GM18858 (cell line): ENCODE data around the gene C14orf180.

Source experiments
- ATAC-seq: cut with Tn5 transposase; IDR thresholded peaks from one replicate; pipeline ENCODE4 v1.9.1; 2021; ENCODE audit not compliant: unreplicated experiment

The C14orf180 gene

DNA sequence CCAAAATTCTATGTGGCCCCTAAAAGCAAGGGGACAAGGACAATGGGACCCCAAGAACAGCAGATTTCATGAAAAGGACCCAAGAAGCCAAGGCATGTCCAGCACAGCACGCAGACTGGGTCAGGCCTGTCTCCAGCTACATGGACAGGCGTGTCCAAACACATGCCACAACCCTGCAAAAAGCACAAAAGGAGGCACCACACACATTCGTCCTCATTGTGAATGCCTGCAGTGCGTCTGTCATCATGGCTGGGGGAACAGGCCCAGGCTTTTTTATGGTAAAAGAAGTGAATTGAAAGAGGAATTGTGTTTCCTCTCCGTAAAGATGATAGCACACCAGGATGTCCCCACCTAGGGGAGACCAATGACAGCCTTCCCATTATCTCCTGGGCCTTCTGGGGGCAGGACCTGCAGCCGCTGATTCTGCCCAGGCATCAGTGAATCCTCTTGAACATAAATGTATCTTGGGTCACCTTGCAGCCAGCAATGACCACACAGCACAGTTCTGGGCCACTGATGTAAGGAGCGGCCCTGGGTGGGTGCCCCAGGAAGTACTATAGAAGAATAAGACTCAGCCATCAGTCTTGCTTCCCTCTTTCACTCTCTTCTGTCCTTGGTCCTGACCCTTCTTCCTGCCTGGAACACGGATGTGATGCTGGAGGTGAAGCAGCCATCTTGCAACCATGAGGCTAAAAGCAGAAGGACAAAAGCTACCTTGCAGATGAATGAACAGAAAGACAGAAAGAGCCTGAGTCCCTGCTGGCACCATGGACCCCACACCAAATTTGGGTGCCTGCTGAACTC, 29.8 kb upstream of the C14orf180 start:
- no peak for ATAC-seq

DNA sequence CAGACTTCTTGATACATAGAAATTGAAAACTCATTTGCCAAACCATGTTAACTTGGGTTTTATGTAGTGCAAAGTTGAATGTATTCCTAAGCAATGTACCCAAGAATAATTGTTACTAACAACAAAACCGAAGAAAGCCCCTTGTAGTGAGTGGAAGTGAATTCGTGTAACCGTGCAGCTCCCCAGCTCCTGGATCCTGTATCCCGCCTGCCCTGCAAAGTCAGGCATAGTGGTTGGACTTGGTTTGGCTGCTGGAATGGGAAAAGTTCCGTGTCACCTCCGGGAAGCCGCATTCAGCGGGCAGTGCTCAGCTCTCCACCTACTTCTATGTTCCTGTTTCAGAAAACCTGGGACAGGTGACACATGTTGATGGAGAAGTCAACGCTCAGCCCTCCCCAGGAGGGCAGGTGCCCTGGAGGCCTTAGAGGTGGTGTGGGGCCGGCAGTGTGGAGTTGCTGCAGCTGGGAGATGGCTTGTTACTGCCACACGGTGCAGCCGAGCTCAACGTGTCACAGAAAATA, 29.2 kb upstream of the C14orf180 start:
- no peak for ATAC-seq

DNA sequence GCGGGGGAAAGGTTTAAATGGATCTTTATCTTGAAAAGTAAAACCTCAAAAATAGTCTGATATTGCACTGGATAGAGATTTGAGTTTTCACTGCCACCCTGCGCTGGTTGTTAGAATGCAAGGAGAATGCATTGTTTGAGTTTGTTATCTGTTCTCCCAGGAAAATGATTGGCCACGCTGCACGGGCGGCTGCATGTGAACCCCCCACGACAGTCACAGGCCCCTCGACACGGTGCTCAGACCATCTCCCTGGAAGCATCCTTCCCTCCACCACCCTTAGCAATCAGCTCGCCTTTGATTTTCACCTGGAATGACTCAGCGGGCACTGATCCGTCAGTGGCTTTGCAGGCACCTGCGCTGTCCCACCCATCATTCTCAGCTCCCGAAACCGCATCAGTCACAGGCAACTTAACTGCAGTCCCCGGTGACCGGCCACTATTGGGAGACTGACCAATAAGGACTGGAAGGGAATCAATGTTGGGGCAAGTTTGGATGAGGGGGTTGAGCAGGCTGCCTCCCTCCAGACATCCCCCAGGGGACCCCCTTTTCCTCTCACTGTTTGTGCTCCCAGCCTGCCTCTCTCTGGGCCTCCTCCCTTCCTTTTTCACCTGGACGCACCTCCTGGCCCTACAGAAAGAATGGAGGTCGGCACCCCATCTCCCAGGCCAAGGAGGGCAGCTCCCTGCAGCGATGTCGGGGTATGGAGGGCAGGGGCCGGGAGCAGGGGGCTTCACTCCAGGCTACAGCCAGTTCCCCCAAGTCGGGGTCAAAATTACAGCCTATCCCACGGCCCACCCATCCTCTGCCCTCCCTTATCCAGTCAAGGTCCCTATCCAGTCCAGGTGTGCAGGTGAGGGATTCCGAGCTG, 28.5 kb upstream of the C14orf180 start:
- no peak for ATAC-seq

DNA sequence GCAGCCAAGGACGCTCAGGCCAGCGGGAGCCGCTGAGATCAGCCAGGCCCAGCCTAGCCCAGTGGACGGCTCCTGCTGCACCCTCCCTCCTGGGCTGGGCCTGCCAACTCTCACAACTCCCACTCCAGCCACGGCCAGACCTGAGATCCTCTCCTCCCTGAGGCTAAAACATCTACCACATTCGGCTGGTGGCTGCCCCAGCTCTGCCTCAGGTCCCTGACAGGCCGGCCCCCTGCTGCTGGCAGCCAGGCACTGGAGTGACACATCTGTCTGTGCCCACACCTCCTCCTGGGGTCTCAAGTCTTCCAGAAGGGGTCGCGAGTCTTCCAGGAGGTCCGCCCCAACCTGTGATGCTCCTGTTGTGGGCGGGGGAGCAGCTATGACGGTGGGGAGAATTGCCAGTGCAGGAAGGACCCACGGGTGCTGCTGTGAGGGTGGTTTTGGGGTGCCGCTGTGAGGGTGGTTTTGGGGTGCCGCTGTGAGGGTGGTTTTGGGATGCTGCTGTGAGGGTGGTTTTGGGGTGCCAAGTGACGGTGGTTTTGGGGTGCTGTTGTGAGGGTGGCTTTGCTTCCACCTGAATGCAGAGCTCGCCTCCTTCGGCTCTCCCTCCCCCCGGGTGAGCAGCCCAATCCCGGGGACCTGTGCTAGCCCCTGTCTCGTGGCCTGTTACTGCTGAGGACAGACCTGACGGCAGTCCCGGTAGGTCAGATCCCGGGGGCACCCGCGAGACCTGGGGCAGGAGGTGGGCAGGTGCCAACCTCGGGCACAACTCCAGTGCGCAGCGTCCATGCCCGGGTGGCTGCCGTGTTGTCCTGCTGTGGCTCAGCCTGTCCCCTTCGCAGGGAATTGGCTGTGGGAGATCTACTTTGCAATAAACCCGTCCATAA, 27.5 kb upstream of the C14orf180 start:
- ATAC-seq, result no peak

DNA sequence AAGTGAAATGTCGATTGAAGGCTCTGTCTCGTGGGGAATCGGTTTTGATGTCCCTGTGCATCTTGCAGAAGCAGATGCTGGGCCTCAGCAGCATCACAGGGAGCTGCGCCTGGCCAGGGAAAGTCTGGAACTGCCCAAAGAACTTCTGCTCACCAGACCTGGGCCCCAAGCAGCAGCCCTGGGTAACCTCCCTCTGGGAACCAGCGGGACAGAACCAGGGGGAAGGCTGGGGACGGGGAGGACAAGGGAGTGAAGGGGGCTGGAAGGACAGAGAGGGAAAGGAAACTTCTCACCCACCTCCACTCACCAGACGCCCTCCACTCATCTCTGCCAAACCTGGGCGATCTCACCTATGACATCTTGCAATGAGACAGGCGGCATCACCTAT, 26.8 kb upstream of the C14orf180 start:
- ATAC-seq, result no peak

DNA sequence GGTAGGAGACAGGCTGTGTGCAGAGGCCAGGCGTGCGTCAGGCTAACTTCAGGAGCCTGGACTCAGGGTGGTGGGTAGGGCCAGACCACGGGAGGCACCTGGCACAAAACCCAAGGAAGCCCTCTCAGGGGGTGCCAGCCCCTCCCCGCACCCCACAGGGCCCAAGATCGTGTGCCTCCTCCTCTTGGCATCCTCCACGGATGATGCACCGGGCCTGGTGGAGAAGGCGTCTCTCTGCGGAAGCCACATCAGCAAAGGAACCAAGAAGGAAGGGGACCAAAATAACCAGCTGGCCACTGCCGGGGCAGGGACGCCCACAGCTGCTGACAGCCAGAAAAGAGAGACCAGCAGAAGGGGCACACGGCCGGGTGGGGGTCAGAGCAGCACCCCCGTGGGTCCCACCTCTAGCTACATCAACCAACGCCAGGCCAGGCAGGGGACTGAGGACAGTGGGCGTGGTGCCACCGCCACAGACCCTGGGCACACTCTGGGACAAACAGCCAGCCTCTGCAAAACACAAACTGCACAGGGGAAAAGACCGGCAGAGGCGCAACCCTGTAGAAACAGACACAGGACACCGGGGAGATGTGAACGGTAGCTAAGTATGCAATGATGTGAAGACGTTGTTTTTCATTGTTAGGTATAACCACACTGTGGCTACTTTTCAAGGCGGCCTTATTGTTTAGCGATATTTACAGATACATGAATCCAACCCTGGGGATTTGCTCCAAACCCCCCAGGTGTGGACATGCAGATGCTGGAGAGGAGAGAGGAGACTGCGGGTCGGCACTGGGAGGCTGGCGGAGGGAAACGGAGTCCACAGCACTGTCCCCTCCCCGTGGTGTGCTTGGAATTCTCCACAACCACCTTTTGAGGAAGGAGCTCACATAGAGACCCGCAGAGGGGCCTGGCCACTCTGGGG, 26.1 kb upstream of the C14orf180 start:
- no peak for ATAC-seq

DNA sequence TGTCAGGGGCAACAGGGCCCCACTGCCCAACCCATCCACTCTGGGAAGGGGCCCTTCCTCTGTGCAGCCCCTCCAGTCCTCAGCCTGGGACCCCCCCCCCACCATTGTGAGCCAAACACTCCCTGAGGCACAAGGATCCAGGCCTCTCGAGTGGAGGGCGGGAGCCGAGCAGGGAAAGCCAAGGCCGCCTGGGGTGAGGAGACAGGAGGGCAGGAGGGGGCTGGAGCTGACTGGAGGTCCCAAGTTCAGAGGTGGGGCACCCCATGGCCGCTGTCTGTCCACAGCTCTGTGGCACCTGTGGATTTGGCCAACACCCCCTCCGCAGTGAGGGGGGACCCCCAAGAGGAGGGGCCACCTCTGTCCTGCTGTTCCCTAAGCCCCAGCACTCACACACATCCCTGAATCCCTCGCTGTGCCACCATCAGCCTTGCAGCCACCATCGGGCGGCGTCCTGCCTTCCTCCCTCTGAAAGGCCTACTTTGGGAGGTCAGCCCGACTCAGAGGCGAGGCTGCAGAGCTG, 25.4 kb upstream of the C14orf180 start:
- no peak for ATAC-seq

DNA sequence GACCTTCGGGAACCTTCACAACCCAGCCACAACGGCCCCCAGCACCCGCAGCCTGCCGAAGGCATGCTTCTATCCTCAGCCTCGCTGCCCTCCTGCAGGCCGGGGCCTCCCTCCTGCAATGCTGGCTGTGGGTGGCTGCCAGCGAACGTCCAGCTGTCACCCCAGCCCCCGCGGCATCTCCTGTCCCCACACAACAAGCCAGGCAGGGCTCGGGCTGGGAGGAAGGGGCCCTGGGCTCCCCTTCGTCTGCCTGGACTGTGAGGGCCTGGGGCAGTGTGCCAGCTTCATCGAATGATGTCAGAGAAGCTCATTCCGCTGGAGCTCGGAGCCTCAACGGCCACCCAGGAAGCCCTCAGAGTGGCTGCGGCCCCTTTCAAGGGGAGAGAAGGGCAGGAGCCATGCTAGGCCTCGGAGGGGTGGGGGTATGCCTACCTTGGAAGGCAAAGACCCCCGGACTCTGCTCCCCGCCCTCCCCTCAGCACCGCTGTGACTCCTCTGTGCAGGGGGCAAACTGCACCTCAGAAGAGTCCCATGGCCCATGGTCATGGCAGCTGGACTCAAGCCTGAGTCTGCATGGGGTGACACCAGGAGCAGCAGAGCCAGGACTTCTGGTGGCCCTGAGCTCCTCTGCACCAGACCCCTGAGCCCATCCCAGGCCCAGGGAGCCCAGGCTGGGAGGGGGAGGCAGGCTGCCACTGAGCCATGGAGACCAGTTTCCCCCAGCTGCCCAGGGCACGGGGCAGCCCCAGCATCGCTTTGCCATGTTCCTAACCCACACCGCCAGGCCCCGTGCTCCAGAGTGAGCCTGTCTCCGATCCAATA, 24.7 kb upstream of the C14orf180 start:
- no peak for ATAC-seq

DNA sequence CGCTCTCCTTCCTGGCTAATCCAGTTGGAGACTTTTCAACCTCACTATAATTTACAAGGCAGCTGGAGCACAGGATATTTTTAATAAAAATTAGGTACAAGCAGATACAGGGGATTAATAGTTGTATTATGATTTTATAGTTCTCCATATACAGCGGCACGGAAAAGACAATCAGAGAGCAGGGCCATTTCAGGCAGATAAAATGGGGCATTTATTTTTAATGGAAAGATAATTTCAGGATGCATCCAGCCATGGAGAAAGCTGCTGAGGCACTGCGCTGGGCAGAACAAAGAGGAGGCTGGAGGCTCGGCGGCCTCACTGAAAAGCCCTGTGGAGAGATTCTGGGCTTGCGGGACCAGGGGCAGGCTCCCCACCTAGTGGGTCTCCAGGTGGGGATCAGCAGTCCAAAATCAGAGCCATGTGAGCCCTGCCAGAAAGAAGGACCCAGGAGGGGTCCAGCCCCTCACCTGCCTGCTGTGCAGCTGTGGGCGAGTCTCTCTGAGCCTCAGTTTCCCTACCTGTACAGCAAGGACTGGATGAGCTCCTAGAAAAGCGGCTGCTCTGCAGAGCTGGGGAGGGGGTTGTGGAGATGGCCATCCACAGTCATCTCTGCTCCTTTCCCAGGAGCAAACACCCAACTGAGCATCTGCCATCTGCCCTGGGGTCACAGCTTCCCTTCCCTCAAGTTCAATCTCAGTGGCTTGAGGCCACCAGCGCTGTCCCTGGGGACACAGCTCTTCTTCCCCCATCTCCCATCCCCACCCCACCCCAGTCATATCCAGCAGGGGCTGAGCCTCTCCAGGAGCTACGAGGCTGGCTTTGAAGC, 23.9 kb upstream of the C14orf180 start:
- no peak for ATAC-seq

DNA sequence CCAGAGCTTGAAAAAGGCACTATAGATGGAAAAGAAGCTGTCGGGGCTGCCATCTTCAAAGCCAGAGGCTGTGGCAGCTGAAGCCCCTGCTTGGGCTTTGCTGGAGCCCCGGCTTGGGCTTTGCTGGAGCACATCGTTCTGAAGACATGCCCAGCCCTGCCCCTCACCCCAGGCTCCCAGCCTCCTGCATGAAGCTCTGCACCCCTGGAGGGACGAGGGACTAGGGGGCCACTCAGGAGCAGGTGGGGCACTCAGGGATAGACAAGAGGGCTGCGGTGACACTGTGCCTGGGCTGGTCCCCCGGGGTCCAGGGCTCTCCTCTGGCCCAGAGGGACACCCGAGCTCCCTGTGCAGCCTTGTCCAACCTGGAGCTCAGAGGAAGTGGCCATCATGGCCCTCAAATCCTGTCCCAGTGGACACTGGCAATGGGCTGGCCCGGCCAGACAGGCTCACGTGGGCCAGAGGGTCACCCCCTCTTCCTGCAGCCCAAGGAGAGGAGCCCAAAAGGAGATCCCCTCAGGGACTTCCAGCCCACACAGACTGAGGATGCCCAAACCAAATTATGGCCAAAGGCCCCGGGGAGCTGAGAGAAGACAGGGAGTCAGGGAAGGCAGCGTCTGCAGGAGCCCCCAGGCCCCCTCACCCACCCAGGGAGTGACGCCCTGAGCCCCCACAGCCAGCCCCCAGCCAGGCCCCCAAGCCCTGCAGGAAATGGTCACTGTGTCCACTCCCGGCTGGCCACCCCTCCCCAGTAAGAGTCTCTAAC, 23.1 kb upstream of the C14orf180 start:
- no peak for ATAC-seq

DNA sequence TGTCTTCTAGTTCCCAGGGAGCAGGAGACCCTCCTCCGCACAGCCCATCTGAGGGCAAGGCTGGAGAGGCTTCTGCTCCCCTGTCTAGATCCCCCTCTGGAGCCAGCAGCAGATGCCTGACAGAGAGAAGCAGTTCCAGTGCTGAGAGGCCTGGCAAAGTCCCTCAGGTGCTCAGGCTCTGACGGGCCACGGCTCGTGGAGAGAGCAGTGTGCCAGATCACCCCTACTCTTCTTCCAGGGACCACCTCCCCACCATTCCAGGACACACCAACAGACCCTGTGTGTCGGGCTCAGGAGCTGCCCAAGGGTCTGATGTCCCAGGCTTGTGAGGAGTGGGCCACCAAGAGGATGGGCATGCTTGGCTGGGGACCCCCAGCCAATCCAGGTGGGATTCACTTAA, 22.5 kb upstream of the C14orf180 start:
- ATAC-seq, result no peak

DNA sequence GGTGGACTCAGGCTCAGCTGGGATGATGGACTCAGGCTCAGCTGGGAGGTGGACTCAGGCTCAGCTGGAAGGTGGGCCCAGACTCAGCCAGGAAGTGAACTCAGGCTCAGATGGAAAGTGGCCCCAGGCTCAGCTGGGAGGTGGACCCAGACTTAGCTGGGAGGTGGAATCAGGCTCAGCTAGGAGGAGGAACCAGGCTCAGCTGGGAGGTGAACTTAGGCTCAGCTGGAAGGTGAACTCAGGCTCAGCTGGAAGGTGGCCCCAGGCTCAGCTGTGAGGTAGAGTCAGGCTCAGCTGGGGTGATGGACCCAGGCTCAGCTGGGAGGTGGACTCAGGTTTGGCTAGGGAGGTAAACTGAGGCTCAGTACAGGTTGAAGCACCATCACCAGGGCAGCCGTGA, 21.8 kb upstream of the C14orf180 start:
- ATAC-seq, result no peak

DNA sequence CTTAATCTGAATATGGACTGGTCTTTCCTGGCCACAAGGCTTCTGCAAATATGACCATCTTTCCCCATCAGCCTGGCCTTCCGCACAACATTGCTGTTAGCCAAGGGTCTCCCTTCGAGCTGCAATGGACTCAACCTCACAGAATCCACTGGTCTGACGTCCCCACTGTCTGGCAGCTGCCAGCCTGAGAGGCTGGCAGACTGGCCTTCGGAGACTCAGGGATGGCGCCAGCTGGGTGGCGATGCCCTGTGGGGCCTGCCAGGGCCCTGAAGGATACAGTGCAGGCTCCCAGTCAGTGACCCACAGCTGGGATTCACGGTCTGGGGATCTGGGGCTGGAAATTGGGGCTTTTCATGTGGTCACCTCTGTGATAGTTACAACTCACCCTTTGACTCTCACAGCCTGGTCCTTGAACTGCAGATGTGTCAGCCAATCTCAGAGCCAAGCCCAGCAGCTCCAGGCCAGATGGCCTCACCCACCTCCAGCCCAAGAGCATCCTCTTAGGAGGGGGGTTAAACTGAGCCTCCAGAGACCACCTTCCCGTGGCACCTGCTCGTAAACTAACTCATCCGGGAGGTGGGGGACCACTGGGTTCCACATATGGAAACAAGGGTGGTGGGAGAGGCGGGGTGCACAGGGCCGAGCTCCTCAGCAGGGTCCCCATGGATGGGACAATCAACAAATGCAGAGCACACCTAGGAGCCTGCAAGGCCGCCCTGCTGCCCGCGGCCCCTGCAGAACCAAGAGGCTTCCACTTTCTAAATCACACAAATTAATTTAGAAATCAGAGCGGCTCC, 21.1 kb upstream of the C14orf180 start:
- no peak for ATAC-seq

DNA sequence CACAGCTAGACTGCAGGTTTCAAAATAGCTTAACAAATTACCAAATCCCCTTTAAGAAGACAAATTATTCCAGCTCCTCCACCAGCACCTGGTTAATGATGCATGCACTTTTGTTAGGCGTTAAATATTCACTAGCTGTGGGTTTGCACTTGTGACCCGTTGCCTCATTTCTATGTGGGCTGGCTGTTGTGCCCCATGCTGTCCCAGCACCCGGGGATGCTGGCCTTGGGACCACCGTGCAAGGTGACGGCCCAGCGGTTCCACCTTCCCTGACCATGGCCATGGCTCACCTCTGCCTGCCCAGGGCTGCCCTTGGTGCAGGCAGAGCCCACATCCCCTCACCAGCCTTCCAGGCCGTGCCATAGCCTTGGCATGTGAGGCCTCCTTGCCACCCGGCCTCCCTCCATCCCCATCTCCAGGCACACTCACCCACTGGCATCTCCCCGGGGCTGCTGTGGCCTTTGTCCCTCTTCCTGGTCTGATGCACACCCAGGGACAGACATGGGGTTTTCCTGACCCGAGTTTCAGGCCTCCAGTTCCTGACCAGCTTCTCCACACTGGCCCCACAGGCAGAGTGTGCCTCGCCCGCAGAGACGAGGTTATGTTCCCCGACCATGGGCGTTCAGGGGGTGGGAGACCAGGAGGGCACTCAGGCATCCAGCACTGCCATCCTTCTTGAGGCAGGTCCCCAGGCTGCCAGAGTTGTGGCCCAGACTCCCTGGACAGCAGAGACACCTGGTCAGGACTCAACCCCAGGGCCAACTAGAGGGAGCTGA, 20.3 kb upstream of the C14orf180 start:
- ATAC-seq, result no peak

DNA sequence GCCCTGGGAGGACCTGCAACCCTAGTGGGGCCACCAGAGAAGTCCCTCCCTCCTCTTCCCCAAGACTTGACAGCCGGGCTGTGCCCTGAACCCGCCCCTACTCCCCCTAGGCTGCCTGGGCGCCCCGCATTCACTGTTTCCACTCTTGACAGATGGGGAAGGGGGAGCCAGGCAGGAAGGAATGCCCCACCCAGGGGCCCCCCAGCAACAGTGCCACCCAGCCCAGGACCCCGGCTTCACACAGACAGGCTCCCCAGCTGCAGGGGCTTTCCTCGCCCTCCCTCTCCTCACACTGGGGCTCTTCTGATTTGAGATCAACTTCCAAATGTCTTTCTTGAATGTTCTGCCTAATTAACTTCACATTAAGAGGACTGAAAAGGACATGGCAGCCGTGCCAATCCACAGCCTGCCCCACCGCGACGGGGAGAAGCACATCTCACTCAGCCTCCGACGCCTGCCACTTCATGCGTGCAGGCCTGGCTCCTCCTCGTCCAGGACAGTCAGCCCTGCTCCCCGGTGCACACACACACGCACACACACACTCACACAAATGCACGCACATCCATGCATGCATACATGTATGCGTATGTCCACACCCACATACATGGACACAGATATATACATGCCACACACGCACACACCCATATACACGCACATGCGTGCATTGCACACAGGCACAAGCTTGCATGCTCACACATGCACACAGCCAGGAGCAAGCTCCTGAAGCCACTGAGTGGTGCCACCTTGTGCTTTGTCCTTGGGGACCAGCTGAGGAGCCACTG, 19.6 kb upstream of the C14orf180 start:
- ATAC-seq, result no peak
